Measurements from ENCODE around the gene CD247. TPM values are rescaled to one million over a fixed set of nuclear protein-coding genes. Genes with fewer than 3 reads are reported as not detected.

Gene CD247
- total RNA-seq: not detected in 2 replicates

DNA sequence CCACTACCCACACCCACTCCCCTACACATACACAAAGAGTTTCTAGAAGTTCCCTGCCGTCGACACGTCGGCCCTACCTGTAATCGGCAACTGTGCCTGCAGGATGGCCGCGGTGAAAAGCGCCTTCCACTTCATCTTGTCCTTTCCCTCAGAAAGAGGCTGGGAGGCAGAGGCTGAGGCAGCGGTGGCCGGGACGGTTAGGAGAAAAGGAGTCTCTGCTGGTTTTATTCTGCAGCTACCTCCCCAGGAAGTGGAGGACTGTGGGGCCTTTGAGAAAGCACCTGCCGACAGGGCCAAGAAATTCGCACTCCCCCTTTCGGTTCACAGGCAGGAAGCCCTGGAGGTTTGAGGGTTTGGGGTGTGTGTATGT is at the start of gene CD247:
TSS of gene CD247 (minus strand) at position 199 of the 370 bp plus-strand sequence. CDS start at position 135, 64 bp downstream.

DNA sequence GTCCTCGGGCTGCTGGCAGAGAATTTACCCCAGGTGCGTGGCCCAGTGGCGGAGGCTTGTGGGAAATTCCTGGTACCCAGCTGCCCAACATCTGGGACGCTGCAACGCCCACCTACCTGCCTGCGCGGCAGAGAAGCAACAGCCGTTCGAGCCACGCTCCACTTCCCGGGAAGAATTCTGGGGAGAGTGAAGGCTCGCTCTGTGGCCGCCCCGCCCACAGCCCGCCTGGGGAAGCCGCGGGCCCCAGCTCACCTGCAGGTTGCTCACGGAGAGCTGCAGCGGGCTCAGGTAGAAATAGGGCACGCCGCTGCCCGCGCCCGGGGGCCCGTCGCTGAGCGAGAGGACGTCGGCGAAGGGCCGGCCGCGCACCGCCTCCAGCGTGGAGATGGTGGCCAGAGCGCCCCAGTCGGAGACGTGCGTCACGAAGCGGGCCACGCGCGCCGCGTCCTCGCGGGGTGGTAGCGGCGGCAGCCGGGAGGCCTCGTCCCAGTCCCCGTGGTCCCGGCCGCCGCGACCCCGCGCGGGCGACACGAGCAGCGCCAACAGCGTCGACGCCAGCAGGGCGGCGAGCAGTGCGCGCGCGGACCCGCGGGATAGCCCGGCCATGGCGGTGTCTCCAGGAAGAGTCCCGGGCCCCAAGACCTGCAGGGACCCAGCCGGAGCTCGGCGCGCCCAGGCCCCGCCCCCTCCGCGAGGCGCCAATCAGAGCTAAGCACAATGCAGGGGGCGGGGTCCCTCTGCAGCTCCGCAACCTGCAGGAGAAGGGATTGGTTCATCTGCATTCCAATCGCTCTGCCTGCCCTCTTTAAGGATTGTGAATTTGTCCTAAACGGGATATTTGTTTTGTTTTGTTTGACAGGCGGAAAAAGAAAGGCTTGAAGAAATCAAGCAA is 35.1 kb upstream of the CD247 start, which contains the start of gene CREG1:
TSS of gene CREG1 (minus strand) at position 627 of the 892 bp plus-strand sequence.

Other genes starting within 250 kb of the CD247 start
- gene CREG1, start 35.2 kb upstream of the CD247 start, total RNA-seq: 74.6 and 86.9 TPM in 2 replicates
- gene RCSD1, start 111.7 kb upstream of the CD247 start, total RNA-seq: 0.27 and 0.31 TPM in 2 replicates
- gene MPZL1, start 203.5 kb upstream of the CD247 start, total RNA-seq: 91.5 and 98.4 TPM in 2 replicates